Activated naive CD4-positive, alpha-beta T cell treated with anti-CD3 and anti-CD28 coated beads, Interleukin-2, amount 50 U/mL, for 72 hours (primary cell): ENCODE results near the gene KRT17. TPM values are rescaled to one million over a fixed set of nuclear protein-coding genes. Genes with fewer than 3 reads are reported as not detected.
"Not testable (repeated sequence)": the region's sequence is repeated elsewhere in the genome, so short reads cannot be mapped to it uniquely, and the experiment has no call there.

Experiments
- ATAC-seq, 2 donors: fragments of 150-1000 bp; cut with Tn5 transposase; 2 replicates each; pipeline ENCODE4 v1.10.0; 2021; ENCODE audit warnings: mild to moderate bottlenecking in 2 of 2, moderate library complexity in 2 of 2
- DNase-seq, 2 donors: peaks; one replicate each; pipeline ENCODE4 v3.0.0; 2021 to 2022; ENCODE audit warnings: low spot score in 2 of 2
- H3K27ac Mint-ChIP-seq, 2 donors: one replicate each; pipeline ENCODE4 v1.8.0; 2022; ENCODE audit warnings: mild to moderate bottlenecking in 2 of 2, mixed read lengths in 2 of 2
- H3K36me3 Mint-ChIP-seq, 2 donors: one replicate each; pipeline ENCODE4 v1.8.0; 2022; ENCODE audit warnings: mixed read lengths in 2 of 2
- H3K9me3 Mint-ChIP-seq, 2 donors: one replicate each; pipeline ENCODE4 v1.8.0; 2022; ENCODE audit warnings: mixed read lengths in 2 of 2
- total RNA-seq, 2 donors: library from RNA; stranded (reverse); gene quantifications; one replicate each; pipeline ENCODE4 v1.2.3, GENCODE V29; 2022

Gene KRT17
- total RNA-seq, 2 donors from 2014 or later = 0.50 TPM; not detected in 1

DNA sequence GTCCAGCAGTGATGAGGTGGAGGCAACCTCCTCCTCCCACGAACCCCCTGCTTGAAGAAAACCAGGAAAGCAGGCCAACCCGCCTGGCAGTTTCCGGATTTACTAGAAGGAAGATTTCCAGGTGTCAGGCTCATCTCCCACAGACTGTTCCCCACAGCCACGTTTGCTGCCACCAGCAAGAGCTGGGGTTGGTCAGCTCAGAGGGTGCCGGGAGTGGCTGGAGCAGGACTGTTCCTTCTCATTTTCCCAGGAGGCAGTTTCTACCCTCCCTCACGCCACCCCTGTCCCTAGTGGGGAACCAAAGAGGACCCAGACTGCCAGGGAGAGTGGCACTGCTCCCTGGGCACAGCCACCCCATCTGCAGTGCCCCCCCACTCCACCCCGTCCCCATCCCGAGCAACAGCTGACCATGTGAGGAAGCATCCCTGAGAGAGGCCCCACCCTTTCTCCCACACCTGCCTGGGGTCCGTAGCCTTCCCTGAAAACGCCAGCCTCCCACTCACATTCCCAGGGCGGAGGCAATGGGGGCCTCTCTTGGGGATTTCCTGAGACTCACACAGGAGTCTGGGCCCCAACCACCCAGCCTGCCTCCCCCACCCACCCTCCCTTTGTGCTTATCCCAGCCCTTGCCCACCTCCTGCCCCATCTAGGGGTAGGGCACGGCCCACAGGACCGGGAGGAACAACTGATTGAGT is 5.9 kb downstream of the KRT17 start:
- Mint-ChIP-seq H3K27ac (no peak overlapping the region), H3K9me3 (no peaks in the 10 kb centered on the region), H3K36me3 (no peaks in the 10 kb centered on the region)
- ATAC-seq (no peak), DNase-seq (no peak)

DNA sequence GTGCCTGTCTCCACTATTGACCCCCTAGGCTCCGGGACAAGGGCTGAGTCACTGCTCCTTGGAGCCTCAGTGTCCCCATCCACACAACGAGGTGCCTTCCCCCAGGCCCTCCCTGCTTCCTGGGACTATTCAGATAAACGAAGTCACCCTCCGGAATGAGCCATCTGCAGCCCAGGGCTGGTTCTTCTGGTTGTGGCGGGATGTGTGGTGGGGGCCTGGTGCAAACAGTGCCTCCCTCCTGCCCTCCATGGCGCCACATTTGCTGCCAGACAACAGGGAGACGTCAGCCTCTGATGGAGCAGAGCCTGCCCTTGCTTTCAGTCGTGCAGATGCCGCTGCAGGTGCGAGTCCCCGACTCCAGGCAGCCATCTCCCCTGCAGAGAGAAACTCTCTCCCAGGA is 6.7 kb downstream of the KRT17 start:
- no peak for ATAC-seq
- Mint-ChIP-seq H3K36me3 (no peaks in the 10 kb centered on the region), H3K9me3 (no peaks in the 10 kb centered on the region), H3K27ac (peak overlapping the region in 1 of 2 donors; percentile 22)
- no peak for DNase-seq

- H3K36me3 Mint-ChIP-seq = no peaks in the 10 kb centered on the region
- no peak for DNase-seq
- H3K9me3 Mint-ChIP-seq = no peaks in the 10 kb centered on the region
- ATAC-seq = no peak
- H3K27ac Mint-ChIP-seq = no peak overlapping the region
These were observed 7.2 kb downstream of the KRT17 start for GRCh38 chr17:41617136-41617535.

- ATAC-seq, H3K36me3 Mint-ChIP-seq, DNase-seq, H3K27ac Mint-ChIP-seq, H3K9me3 Mint-ChIP-seq: not testable (repeated sequence)
These were observed 7.9 kb downstream of the KRT17 start for GRCh38 chr17:41616486-41616885.

DNA sequence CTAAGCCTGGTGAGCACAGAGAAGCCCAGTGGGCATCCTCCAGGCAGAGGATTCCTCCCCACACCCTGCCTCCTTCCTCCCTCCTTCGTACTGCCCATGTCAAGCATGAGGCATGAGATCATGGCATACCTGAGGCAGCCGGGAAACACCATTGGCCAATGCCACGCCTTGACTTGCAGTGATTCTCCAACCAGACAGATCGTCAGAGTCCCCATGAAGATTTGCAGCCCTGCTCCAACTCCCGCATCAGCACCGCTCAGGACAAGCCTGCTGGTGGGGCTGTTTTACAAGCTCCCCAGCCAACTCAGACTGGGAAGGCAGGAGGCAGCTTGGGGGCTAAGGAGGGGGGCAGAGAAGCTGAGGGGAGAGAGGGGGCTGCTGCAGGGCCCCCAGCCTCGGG is 8.9 kb downstream of the KRT17 start:
- Mint-ChIP-seq H3K36me3 (no peaks in the 10 kb centered on the region), H3K9me3 (no peaks in the 10 kb centered on the region), H3K27ac (no peak overlapping the region)
- ATAC-seq (no peak), DNase-seq (no peak)

GRCh38 chr17:41614767-41615166 is 9.6 kb downstream of the KRT17 start:
- H3K9me3 Mint-ChIP-seq, H3K27ac Mint-ChIP-seq: not testable (repeated sequence)

GRCh38 chr17:41614098-41614497 is 10.3 kb downstream of the KRT17 start:
- no peaks in the 10 kb centered on the region for H3K36me3 Mint-ChIP-seq
- no peak overlapping the region for H3K27ac Mint-ChIP-seq
- H3K9me3 Mint-ChIP-seq = no peaks in the 10 kb centered on the region
- ATAC-seq (no peak), DNase-seq (no peak)

More at GRCh38 chr17:41614767-41615166, 9.6 kb downstream of the KRT17 start:
- H3K36me3 Mint-ChIP-seq, DNase-seq, ATAC-seq: not testable (repeated sequence)

DNA sequence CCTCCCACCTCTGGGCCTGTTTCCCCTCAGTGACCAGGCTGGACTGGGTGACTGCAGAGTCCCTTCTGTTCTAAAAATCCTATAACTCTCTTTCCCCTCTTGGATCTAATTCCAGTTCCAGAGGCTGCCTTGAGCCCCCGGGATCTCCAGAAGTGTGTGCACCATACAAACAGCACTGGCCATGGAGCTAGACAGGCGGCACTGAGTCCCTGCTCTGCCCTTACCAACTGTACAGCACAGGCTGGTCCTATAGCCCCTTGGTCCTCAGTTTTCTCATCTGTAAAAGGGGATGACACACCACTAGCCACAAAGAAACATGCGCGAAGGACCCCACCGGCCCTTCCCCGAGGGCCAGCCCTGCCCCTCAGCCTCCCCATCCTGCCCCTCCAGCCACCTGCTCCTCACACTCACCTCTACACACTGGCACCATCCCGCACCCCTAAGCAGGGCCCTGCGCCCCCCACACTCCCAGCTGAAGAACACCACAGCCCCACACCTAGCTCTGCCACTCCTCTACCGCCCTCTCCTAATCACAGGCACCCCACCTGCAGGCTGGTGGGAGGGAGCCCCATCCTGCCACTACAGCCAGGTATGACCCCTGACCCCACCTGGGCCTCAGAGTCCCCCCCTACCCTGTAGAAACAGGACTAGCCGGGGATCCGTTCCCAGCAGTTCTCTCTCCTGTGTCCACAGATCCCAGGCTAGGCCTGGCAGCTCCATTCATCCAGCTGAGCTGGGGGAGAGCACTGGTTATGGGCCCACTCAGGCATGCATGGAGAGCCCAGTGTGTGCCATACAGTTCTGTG is 10.9 kb downstream of the KRT17 start:
- Mint-ChIP-seq H3K36me3 (no peaks in the 10 kb centered on the region), H3K27ac (peak overlapping the region in 1 of 2 donors; percentile 84), H3K9me3 (no peaks in the 10 kb centered on the region)
- ATAC-seq = no peak
- DNase-seq = no peak

DNA sequence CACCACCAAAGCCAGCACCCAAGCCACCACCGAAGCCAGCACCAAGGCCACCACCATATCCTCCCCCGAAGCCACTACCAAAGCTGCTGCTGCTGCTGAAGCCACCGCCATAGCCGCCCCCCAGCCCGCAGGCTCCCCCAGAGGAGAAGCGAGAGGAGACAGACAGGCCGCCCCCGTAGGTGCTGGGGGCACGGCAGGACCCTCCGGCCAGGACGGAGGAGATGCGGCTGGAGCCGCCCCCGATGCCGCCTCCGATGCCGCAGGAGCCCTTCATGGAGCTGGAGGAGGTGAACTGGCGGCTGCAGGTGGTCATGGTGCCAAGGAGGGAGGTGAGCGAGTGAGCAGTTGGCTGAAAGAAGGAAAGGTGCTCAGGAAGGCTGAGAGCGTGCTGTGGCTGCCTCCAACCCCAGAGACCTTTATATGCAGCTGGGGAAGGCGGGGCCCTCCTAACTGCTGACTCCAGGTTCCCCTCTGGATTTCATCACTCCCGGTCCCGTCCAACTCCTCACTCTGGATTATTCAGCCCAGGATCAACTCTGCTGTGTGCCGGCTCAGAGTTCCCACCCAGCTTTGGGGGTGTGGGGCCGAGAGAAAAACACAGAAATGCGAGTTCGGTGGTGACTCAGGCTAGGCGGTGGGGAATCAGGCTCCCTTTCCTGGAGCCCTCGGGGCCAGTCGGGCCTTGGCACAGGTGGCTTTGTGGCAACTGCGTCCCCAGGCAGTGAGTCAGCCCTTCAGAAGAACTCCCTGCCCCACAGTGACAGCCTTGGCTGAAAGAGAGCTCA is 11.8 kb downstream of the KRT17 start, which contains the start of gene KRT16:
Gene KRT16, minus strand, starts transcription at position 392 of the 785 bp plus-strand sequence. Its CDS starts 79 bp downstream, at position 313.
- H3K9me3 Mint-ChIP-seq, H3K36me3 Mint-ChIP-seq, ATAC-seq, DNase-seq: not testable (repeated sequence)
- H3K27ac Mint-ChIP-seq = peak within 1 kb of the TSS in 1 of 2 donors; percentile 84

GRCh38 chr17:41610965-41611640 is 13.3 kb downstream of the KRT17 start:
- ATAC-seq (no peak), DNase-seq (no peak)
- H3K27ac Mint-ChIP-seq = no peak overlapping the region
- H3K9me3 Mint-ChIP-seq = peaks cover 10 to 16% of the 10 kb centered on the region in 2 donors
- H3K36me3 Mint-ChIP-seq = peaks cover 13 to 18% of the 10 kb centered on the region in 2 donors

GRCh38 chr17:41610061-41610517 is 14.3 kb downstream of the KRT17 start:
- not testable (repeated sequence) for H3K27ac Mint-ChIP-seq, ATAC-seq, DNase-seq
- H3K9me3 Mint-ChIP-seq = peaks cover 10 to 20% of the 10 kb centered on the region in 2 donors
- peaks cover 17 to 22% of the 10 kb centered on the region in 2 donors for H3K36me3 Mint-ChIP-seq

DNA sequence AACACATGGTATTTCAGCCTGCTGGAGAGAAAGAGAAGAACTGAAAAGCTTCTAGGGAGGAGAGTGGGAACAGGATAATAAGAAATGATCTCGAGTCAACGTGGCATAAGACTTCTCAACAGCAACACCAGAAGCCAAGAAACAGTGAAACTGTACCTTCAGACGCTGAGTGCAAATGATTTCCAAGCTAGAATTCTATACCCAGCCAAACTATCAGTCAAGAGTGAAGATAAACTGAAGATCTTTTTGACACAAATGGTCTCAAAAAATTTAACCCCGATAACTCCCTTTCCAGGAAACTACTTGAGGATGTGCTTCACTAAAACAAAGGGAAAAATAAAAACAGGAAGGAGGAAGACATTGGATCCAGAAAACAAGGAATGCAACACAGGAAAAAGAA is 17.4 kb downstream of the KRT17 start:
- H3K9me3 Mint-ChIP-seq = peaks cover 10 to 20% of the 10 kb centered on the region in 2 donors
- peaks cover 21 to 22% of the 10 kb centered on the region in 2 donors for H3K36me3 Mint-ChIP-seq
- ATAC-seq, H3K27ac Mint-ChIP-seq, DNase-seq: not testable (repeated sequence)

DNA sequence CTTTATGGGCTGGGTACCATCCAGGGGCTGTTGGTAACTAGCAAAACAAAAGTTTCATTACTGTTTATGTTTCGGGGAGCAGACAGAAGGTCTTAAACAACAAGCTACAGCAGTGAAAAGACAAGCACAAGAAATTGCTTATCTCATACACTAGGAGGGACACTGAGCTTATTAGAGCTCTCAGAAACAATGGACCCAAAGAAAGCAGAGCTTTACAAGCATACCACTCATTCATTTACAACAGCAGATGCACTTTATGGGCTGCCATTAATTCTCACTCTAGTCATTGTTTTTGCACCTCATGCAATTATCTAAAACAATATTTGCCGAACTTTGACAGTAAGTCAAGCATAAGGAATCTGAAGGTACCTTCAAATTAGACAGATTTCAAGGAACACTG is 21.9 kb downstream of the KRT17 start:
- peaks cover 10 to 17% of the 10 kb centered on the region in 2 donors for H3K9me3 Mint-ChIP-seq
- no peak overlapping the region for H3K27ac Mint-ChIP-seq
- ATAC-seq = no peak
- peaks cover 18 to 21% of the 10 kb centered on the region in 2 donors for H3K36me3 Mint-ChIP-seq
- no peak for DNase-seq

DNA sequence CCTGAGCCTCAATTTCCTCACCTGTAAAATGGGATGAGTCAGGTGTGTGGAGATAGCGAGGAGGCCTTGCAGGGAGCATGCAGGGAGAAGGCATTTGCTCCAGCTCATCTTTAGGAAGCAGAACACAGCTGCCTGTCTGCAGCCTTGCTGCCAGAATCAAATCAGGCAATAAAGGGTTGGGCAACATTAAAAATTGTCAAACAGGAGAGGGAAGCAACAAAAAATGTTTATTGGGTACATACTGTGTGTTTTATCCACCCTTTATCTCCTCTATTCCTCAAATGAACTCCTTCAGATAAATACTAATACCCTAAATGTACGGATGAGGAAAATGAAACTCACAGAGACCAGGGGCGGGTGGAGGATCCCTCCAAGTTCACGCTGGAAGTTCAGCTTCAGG is 24.1 kb downstream of the KRT17 start:
- H3K27ac Mint-ChIP-seq = no peak overlapping the region
- DNase-seq (no peak), ATAC-seq (no peak)
- peaks cover 0 to 4% of the 10 kb centered on the region in 2 donors for H3K36me3 Mint-ChIP-seq
- H3K9me3 Mint-ChIP-seq = no peaks in the 10 kb centered on the region

DNA sequence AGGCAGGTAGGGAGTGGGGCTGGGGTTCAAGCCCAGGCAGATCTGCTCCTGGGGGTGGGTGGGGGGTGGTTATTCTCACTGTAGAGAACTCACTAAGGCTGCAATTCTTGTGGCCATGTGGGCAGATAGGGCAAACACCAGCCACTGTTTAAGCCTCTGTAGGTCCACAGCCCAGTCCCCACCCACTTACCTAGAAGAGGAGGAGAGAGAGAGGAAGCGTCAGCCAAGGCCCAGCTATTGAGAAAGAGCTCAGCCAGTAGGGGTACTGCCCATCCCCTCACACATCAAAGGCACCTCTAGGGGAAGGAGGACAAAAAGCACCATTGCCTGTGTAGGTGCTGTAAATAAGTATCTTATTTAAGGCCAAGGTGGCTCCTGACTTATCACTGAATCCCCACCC is 24.7 kb downstream of the KRT17 start:
- DNase-seq (no peak), ATAC-seq (no peak)
- H3K9me3 Mint-ChIP-seq = no peaks in the 10 kb centered on the region
- H3K36me3 Mint-ChIP-seq = peaks cover 0 to under 1% of the 10 kb centered on the region in 2 donors
- no peak overlapping the region for H3K27ac Mint-ChIP-seq

DNA sequence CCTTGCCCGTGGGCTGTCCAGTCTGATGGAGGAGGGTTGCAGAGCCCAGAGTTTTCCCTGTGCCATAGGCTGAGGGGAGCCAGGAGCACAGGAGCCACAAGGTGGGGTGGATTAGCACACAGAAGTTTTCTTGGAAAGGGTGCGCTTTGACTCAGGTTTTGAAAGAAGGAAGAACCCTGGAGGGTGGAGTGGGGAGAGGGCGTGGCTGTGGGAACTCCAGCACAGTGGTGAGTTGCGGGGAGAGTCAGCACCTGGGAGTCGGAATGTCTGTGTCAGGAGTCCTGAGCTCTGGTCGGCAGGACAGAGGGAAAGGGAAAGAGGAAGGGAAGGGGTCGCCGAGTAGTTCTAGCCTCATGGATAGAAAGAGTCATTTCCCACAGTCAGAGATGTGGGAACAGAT is 28.8 kb downstream of the KRT17 start:
- ATAC-seq (no peak), DNase-seq (no peak)
- no peak overlapping the region for H3K27ac Mint-ChIP-seq
- H3K9me3 Mint-ChIP-seq = no peaks in the 10 kb centered on the region
- H3K36me3 Mint-ChIP-seq = no peaks in the 10 kb centered on the region
